ENCODE measurements around the gene SFXN3.

The SFXN3 gene

GRCh38 chr10:101000127-101000914, 30.7 kb upstream of the SFXN3 start:
- DNase-seq: no peak

GRCh38 chr10:101000915-101001658, 29.9 kb upstream of the SFXN3 start:
- no peak for DNase-seq

DNA sequence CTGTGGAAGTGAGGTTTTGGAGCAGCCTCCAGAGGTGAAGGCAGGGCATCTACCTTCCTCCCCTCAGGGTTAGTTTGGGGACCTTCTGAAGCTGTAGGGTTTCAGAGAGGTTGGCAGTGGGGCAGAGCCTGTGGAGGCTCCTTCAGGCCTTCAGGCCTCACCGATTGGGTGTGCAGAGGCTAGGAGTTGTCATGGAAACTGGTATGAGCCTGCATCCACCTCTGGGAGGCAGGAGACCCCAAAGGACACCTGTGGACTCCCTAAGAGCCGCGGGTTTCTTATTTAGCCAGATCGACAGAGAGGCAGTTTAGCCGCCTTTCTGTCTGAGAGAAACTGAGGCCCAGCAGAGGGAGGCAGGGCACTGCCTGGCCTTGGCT, 29.4 kb upstream of the SFXN3 start:
- no peak for DNase-seq

- DNase-seq: no peak
Observed at GRCh38 chr10:101002456-101002855, 28.6 kb upstream of the SFXN3 start.

- DNase-seq: no peak
Observed at GRCh38 chr10:101003639-101004206, 27.3 kb upstream of the SFXN3 start.

DNA sequence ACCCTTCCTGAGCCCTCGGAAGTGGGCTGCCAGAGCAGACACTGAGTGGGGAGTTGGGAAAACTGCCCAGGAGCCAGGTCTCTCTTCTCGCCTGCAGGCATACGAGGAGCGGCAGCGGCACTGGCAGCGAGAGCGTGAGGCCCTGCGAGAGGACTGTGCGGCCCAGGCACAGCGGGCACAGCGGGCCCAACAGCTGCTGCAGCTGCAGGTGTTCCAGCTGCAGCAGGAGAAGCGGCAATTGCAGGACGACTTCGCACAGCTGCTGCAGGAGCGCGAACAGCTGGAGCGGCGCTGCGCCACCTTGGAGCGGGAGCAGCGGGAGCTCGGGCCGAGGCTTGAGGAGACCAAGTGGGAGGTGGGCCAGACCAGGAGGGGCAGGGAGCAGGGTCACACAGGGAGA, 25.7 kb upstream of the SFXN3 start:
- DNase-seq: no peak

DNA sequence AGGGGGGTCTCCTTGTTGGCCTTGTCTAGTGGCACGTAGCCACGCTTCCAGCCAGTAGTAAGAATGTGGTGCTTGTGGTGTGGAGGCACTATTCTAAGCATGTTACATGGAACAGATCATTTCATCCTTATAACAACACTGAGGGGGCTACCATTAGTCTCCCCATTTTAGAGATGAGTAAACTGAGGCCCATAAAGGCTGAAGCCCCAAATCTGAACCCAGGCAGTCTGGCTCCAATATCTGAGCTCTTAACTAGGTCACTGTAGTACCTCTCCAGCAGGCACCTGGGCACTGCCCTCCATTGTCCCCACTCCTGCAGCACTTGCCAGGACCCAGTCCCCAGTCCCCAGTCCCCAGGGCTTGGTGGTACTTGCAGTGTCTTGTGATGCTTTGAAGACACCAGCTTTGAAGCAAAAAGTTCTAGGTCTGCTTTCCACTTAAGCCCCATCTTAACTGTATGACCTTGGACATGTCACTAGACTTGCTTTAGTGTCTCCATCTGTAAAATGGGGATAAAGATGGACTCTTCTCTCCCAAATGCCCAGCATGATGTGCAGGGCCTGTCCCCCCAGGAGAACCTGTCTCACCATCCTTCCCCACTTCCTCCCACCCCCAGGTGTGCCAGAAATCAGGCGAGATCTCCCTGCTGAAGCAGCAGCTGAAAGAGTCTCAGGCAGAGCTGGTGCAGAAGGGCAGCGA, 25.0 kb upstream of the SFXN3 start:
- DNase-seq: no peak

- DNase-seq: peak; percentile 63
Observed at GRCh38 chr10:101006593-101007098, 24.4 kb upstream of the SFXN3 start.

DNA sequence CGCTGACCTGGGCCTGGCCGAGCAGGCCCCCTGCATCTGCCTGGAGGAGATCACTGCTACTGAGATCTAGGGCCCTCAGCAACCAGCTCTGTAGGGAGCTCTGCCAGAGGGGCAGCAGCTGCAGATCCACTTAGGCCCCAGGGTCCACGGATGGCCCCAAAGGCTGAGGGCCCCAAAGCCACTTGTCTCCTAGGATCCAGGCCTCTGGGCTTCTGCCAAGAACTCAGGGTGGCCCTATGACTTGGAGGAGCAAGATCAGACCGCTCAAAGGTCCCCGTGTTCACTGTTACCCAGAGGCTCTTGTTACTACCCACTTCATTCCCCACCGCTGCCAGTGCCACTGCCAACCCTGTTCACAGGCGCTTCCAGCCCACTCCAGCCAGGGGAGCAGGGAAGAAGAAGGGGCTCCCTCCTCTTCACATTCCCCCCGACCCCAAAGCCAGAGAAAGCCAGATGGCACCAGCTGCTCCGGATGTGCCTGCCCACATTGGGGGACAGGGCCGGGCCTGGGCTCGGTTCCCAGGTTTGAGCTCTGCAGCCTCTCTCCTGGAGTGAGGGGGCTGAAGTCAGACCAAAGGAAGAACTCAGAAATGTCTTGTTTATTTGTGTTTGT, 23.8 kb upstream of the SFXN3 start:
- DNase-seq: peak; percentile 61

GRCh38 chr10:101007915-101008822, 22.9 kb upstream of the SFXN3 start:
- no peak for DNase-seq

GRCh38 chr10:101008823-101009423, 22.1 kb upstream of the SFXN3 start:
- no peak for DNase-seq

- no peak for DNase-seq
Observed at GRCh38 chr10:101010329-101010728, 20.7 kb upstream of the SFXN3 start.

DNA sequence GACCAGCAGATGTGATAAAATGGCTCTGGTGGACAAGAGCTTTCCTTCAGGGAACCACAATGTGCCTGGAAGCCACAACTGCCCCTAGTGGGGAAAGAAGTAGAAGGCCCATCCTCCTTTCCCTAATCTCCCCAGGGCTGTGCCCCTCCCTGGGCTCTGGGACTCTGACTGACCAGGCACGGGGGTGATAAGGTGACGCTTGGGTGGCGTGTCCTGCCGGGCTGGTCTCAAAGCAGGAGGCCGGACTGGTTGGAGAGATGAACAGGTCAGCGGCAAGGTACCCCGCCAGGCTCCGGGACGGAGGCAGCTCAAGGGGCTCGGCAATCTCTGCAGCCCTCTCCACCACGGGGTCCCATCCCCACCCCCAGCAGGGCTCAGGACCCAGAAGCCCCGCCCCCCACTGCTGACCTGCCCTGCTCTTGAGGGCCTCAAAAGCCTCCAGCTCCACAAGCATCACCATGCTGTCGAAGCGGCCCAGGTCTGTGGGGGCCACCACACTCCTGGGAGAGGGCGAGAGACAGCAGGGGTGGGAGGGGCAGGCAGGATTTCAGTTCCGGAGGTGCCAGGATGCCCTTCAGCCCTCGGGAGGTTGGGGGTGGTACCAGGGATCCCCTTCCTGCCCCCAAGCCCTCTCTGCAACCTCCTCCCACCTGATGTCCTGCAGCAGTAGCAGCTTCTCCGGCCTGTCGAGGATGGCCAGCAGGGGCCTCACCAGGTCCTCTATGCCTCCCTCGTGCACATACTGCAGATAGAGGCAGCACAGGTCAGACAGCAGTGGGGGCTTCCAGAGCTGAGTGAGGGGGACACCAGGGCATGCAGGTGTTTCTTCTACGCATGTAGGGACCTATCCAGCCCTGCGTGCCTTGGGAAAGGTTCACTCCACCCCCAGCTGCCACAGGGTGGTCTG, 19.3 kb upstream of the SFXN3 start:
- DNase-seq: no peak

DNA sequence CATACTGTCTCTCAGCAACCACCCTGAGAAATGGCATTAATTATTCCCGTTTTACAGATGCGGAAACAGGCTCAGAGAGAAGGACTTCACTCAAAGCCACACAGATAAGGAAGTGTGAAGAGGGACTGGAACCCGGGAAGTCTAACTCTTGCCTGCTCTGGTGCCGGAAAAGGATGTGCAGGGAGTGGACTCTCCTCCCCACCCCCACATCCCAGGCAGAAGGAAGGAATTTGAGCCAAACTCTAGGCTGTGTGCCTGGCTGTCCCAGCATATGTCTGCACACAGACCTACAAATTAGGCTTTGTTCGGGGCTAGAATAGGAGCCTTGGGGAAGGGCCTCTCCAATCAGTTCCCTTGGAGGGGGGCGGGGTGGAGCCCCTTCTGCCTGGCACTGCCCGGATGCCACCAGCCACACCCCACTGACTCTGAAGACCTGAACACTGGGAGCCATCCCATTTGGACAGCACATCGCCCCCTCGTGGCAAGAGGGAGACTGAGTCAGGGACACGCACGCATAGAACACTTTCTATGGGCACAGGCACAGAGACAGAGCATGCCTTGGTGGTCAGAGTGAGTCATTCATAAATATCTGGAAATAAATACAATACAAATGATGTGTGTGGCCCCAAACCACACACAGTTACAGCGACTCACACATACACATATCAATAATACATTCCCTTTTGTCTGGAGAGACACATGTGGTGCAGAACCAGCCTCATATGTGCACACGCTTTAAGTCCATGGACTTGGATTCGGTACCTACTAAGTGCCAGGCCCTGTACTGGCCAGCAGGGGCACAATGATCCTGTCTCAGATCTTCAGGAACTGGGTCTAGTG, 18.3 kb upstream of the SFXN3 start:
- peak; percentile 77 for DNase-seq

GRCh38 chr10:101013365-101013825, 17.6 kb upstream of the SFXN3 start:
- no peak for DNase-seq

DNA sequence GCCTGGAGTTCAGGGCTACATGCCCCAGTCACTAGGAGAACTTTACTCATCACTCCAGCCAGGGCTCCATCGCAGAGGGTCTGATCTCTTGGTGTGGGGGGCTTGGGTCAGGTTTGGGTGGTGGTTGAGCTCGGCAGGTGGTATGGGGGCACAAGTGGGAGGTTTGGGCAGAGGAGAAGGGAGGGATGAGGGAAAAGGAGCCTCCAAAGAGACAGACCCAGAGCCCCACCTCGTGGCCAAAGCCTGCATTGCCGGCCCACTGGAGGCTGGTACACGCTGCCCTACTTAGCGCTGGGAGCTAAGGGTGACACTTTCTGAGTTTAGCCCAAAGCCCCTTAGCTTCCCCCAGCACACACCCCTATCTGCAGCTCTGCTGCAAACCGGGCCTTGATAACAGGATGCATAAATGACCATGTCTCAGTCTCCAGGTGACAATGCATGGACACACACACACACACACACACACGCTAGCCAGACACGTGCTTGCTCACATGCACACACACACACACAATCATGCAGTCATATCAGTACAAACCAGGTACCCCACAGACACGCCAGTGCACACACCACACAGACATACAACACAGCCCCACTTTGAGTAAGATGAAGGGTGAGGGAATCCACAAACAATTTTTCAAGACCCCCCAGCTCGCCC, 16.7 kb upstream of the SFXN3 start:
- DNase-seq: no peak

- DNase-seq: no peak
Observed at GRCh38 chr10:101014966-101015581, 16.0 kb upstream of the SFXN3 start.

DNA sequence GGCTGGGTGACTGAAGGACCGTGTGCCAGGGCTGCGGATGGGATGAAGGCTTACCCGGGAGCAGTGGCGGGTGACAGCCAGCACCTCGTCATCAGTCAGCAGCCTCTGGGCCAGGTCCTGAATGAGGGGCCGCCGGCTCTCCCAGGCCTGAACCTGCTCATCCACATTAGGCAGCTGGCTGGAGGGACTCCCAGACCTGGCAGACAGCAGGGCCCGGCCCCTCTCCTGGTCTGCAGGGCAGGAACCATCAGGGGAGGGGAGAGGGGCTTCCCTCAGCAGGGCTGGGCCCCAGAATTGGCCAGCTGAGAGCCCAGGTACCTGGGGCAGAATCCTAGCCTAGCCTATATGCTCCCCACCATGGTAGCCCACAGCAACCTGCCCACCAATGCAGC, 15.5 kb upstream of the SFXN3 start:
- DNase-seq: no peak

All from DMS 273 treated with DMSO at 0.1 percent for 48 hours (cell line).